ENCODE data around the gene RADIL. TPM values are rescaled to one million over a fixed set of nuclear protein-coding genes. Genes with fewer than 3 reads are reported as not detected.

RADIL gene
- total and polyA plus RNA-seq, 2 of the 13 experiments (the other 11 are each of a cell fraction or from before 2014, with no cell fraction given) = 0.05 to 0.09 TPM

GRCh38 chr7:4905171-4905570 is 21.7 kb upstream of the RADIL start:
- Histone ChIP-seq H3K36me3 (replicated peaks in 1 of 2; ENCODE audit: control insufficient read depth in 1 of 2, insufficient read depth in 2 of 2, low read length in 2 of 2) (no peaks in the 10 kb centered on the region), H3K27ac (ENCODE audit: extremely low read length, insufficient read depth, low read length) (no peak overlapping the region), H4K20me1 (ENCODE audit: insufficient read depth, low read length) (no peaks in the 10 kb centered on the region), H3K9me3 (ENCODE audit: low read length) (no peaks in the 10 kb centered on the region), H3K4me2 (ENCODE audit: low read depth, low read length) (no peak overlapping the region), H2AFZ (ENCODE audit: low read length) (no peak overlapping the region), H3K27me3 (ENCODE audit: control insufficient read depth in 1 of 2, insufficient read depth in 2 of 2, low read length in 2 of 2) (peaks cover 0 to 25% of the 10 kb centered on the region in 2 experiments; a peak in 1 of 5 replicates), H3K4me3 (replicated peaks in 1 of 3; ENCODE audit: insufficient read depth in 1 of 3, low read depth in 2 of 3, low read length in 3 of 3) (no peak overlapping the region), H3K79me2 (ENCODE audit: insufficient read depth, low read length) (no peaks in the 10 kb centered on the region), H3K9ac (ENCODE audit: insufficient read depth, low read depth, low read length) (no peak overlapping the region), H3K4me1 (ENCODE audit: insufficient read depth, low read length) (no peaks in the 10 kb centered on the region)
- in situ Hi-C loops (cut with HindIII; ENCODE audit: extremely low pct_ligation_motif_present, low pct_unique_long_range_greater_than_20kb) (no loop called here), intact Hi-C loops (cut with micrococcal nuclease; ENCODE audit: unreplicated experiment) (no loop called here)
- FAIRE-seq (no peak), DNase-seq (ENCODE audit: low spot score) (no peak), ATAC-seq (no peak)
- BruUV-seq (replicated peaks) = no TSS peak
- 26% methylated on average over 1 of the region's 1 CpG for WGBS (ENCODE audit: low lambda C conversion rate)
- no peak for TF ChIP-seq TFDP1 (CRISPR knock-in tag; IDR thresholded peaks at IDR 0.05; ENCODE audit: borderline replicate concordance)
- no peak for TF ChIP-seq ZNF513 (CRISPR knock-in tag; conservative IDR thresholded peaks at IDR 0.05)
- no peak for TF ChIP-seq RORA (CRISPR knock-in tag; IDR thresholded peaks at IDR 0.05)
- no peak for TF ChIP-seq BCL6 (CRISPR knock-in tag; IDR thresholded peaks at IDR 0.05)
- TF ChIP-seq ZNF790 (CRISPR knock-in tag; IDR thresholded peaks at IDR 0.05; ENCODE audit: borderline replicate concordance) = no peak
- TF ChIP-seq ATF7 (IDR thresholded peaks at IDR 0.05) = no peak
- TF ChIP-seq ATF7 (CRISPR knock-in tag; IDR thresholded peaks at IDR 0.05) = no peak
- TF ChIP-seq, protein P1, sequence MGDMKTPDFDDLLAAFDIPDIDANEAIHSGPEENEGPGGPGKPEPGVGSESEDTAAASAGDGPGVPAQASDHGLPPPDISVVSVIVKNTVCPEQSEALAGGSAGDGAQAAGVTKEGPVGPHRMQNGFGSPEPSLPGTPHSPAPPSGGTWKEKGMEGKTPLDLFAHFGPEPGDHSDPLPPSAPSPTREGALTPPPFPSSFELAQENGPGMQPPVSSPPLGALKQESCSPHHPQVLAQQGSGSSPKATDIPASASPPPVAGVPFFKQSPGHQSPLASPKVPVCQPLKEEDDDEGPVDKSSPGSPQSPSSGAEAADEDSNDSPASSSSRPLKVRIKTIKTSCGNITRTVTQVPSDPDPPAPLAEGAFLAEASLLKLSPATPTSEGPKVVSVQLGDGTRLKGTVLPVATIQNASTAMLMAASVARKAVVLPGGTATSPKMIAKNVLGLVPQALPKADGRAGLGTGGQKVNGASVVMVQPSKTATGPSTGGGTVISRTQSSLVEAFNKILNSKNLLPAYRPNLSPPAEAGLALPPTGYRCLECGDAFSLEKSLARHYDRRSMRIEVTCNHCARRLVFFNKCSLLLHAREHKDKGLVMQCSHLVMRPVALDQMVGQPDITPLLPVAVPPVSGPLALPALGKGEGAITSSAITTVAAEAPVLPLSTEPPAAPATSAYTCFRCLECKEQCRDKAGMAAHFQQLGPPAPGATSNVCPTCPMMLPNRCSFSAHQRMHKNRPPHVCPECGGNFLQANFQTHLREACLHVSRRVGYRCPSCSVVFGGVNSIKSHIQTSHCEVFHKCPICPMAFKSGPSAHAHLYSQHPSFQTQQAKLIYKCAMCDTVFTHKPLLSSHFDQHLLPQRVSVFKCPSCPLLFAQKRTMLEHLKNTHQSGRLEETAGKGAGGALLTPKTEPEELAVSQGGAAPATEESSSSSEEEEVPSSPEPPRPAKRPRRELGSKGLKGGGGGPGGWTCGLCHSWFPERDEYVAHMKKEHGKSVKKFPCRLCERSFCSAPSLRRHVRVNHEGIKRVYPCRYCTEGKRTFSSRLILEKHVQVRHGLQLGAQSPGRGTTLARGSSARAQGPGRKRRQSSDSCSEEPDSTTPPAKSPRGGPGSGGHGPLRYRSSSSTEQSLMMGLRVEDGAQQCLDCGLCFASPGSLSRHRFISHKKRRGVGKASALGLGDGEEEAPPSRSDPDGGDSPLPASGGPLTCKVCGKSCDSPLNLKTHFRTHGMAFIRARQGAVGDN (CRISPR knock-in tag; IDR thresholded peaks at IDR 0.05) = no peak
- TF ChIP-seq GATAD2A (CRISPR knock-in tag; IDR thresholded peaks at IDR 0.05) = no peak
- TF ChIP-seq BRCA1 (CRISPR knock-in tag; IDR thresholded peaks at IDR 0.05) = no peak
- TF ChIP-seq MEF2D (CRISPR knock-in tag; IDR thresholded peaks at IDR 0.05) = no peak
- TF ChIP-seq ZNF713 (CRISPR knock-in tag; IDR thresholded peaks at IDR 0.05) = no peak
- no peak for TF ChIP-seq HMG20A (CRISPR knock-in tag; IDR thresholded peaks at IDR 0.05; ENCODE audit: borderline replicate concordance)
- ChIA-PET CTCF (ENCODE audit: low intra/inter-chr PET ratio, low total read pairs) (no interaction called here), POLR2A (no interaction called here)
